ENCODE results near the gene TUBA1B. TPM values are rescaled to one million over a fixed set of nuclear protein-coding genes. Genes with fewer than 3 reads are reported as not detected.
"Not testable (repeated sequence)": the region's sequence is repeated elsewhere in the genome, so short reads cannot be mapped to it uniquely, and the experiment has no call there.

TUBA1B gene
- total and polyA plus RNA-seq, 4 donors = 125 to 1,268 (median 243) TPM

- TF ChIP-seq YY1 (IDR thresholded peaks at IDR 0.05) = no peak
- no peak for TF ChIP-seq ATF3 (IDR thresholded peaks at IDR 0.05)
- no peak for TF ChIP-seq NR2F2 (IDR thresholded peaks at IDR 0.05)
- TF ChIP-seq FOXA2 (IDR thresholded peaks at IDR 0.05) = no peak
- no peak for TF ChIP-seq HNF4G (IDR thresholded peaks at IDR 0.05)
- TF ChIP-seq RXRA (IDR thresholded peaks at IDR 0.05) = no peak
- no peak for TF ChIP-seq RAD21 (IDR thresholded peaks at IDR 0.05)
- no peak for TF ChIP-seq JUND (IDR thresholded peaks at IDR 0.05)
- TF ChIP-seq TAF1 (conservative IDR thresholded peaks at IDR 0.05) = no peak
- no peak for TF ChIP-seq MAX (IDR thresholded peaks at IDR 0.05)
Measured at GRCh38 chr12:49137476-49137875, 6.3 kb upstream of the TUBA1B start (continued).

GRCh38 chr12:49136997-49137396, 5.8 kb upstream of the TUBA1B start:
- H3K9ac ChIP-seq (ENCODE audit: low read depth in 1 of 2, low read length in 2 of 2); H3K27ac ChIP-seq (ENCODE audit: low read depth in 1 of 2, low read length in 2 of 2); H3K36me3 ChIP-seq (ENCODE audit: control insufficient read depth in 4 of 4, insufficient read depth in 3 of 4, low read depth in 1 of 4, low read length in 3 of 4); H3K4me1 ChIP-seq (ENCODE audit: control insufficient read depth in 4 of 4, insufficient read depth in 4 of 4, low read length in 3 of 4); H3K4me3 ChIP-seq (ENCODE audit: low read depth in 1 of 3, low read length in 3 of 3); DNase-seq (ENCODE audit: low spot score); H3K9me3 ChIP-seq (ENCODE audit: control insufficient read depth in 4 of 4, low read length in 3 of 4); H3K27me3 ChIP-seq (ENCODE audit: control insufficient read depth in 4 of 4, insufficient read depth in 4 of 4, low read length in 3 of 4): not testable (repeated sequence)
- 96% methylated on average over 3 of the region's 3 CpGs for WGBS

GRCh38 chr12:49133590-49133989, 2.4 kb upstream of the TUBA1B start:
- peaks cover 2 to 15% (median 7%) of the 10 kb centered on the region in 4 donors for H3K4me1 ChIP-seq (ENCODE audit: control insufficient read depth in 4 of 4, insufficient read depth in 4 of 4, low read length in 3 of 4)
- no peaks in the 10 kb centered on the region for H3K9me3 ChIP-seq (ENCODE audit: control insufficient read depth in 4 of 4, low read length in 3 of 4)
- H3K27me3 ChIP-seq (ENCODE audit: control insufficient read depth in 4 of 4, insufficient read depth in 4 of 4, low read length in 3 of 4) = no peaks in the 10 kb centered on the region
- H3K27ac ChIP-seq (ENCODE audit: low read depth in 1 of 2, low read length in 2 of 2) = no peak overlapping the region
- H3K4me3 ChIP-seq (ENCODE audit: low read depth in 1 of 3, low read length in 3 of 3) = no peak overlapping the region
- TF ChIP-seq TAF1 (conservative IDR thresholded peaks at IDR 0.05) (no peak), REST (IDR thresholded peaks at IDR 0.05) (no peak), ATF3 (IDR thresholded peaks at IDR 0.05) (no peak), FOXA2 (IDR thresholded peaks at IDR 0.05) (no peak), HNF4G (IDR thresholded peaks at IDR 0.05) (no peak), ZBTB33 (IDR thresholded peaks at IDR 0.05) (no peak), EGR1 (IDR thresholded peaks at IDR 0.05; ENCODE audit: low read depth in 2 of 2) (no peak), RXRA (IDR thresholded peaks at IDR 0.05) (no peak), CTCF (IDR thresholded peaks at IDR 0.05; ENCODE audit: low read depth, low read length, missing input control) (no peak), MAX (IDR thresholded peaks at IDR 0.05) (no peak), HNF4A (conservative IDR thresholded peaks at IDR 0.05) (no peak), FOXA1 (IDR thresholded peaks at IDR 0.05) (no peak), GABPA (IDR thresholded peaks at IDR 0.05 in 1 of 2, conservative IDR thresholded peaks at IDR 0.05 in 1 of 2) (no peak), SP1 (IDR thresholded peaks at IDR 0.05) (no peak), YY1 (IDR thresholded peaks at IDR 0.05) (no peak)
- no peak for DNase-seq (ENCODE audit: low spot score)
- 85% methylated on average over 10 of the region's 10 CpGs for WGBS
- peaks cover 0 to 6% (median 5%) of the 10 kb centered on the region in 4 donors for H3K36me3 ChIP-seq (ENCODE audit: control insufficient read depth in 4 of 4, insufficient read depth in 3 of 4, low read depth in 1 of 4, low read length in 3 of 4)
- no peak overlapping the region for H3K9ac ChIP-seq (ENCODE audit: low read depth in 1 of 2, low read length in 2 of 2)
